Measurements from ENCODE around the gene PLD1. TPM values are rescaled to one million over a fixed set of nuclear protein-coding genes. Genes with fewer than 3 reads are reported as not detected.

PLD1 gene
- total and polyA plus RNA-seq, 2 of the 8 experiments (the other 6 are each of a cell fraction or from before 2014, with no cell fraction given): 1.2 to 2.6 TPM

GRCh38 chr3:171561596-171562323 lies 248.5 kb downstream of the PLD1 start:
- no peak overlapping the region for H2BK15ac ChIP-seq (ENCODE audit: low read length)
- no peak overlapping the region for H3K27ac ChIP-seq (ENCODE audit: low read depth, low read length)
- no peak overlapping the region for H2BK5ac ChIP-seq (ENCODE audit: low read depth, low read length)
- no peak overlapping the region for H4K5ac ChIP-seq (ENCODE audit: insufficient read length, low read depth, low read length)
- CTCF ChIA-PET (ENCODE audit: partially characterized antibody): interaction anchor here (1.0 kb wide), 1 partner anchor 108 kb away, joined by 4 read pairs; no protein-coding TSS in a partner anchor
- H2AK5ac ChIP-seq (ENCODE audit: low read depth, low read length): no peak overlapping the region
- WGBS, 2 experiments (ENCODE audit: extremely low coverage in 1 of 2, insufficient coverage in 1 of 2, insufficient read length in 1 of 2, insufficient replicate concordance in 2 of 2, low coverage in 1 of 2, low lambda C conversion rate in 2 of 2, missing lambda C conversion rate in 1 of 2): 93% methylated on average over 5 of the region's 5 CpGs; no CpG with 5 or more reads in 1 of the 2 experiments
- FAIRE-seq: no peak
- no peak overlapping the region for H3K4ac ChIP-seq (replicated peaks; ENCODE audit: insufficient read length, low read depth, low read length)
- H3K4me1 ChIP-seq (replicated peaks in 1 of 4; ENCODE audit: control insufficient read depth in 3 of 4, insufficient read depth in 4 of 4, low read length in 3 of 4): no peaks in the 10 kb centered on the region
- H4K8ac ChIP-seq (ENCODE audit: extremely low read depth, insufficient read depth, low read length): no peak overlapping the region
- no peak overlapping the region for H3K4me2 ChIP-seq (ENCODE audit: insufficient read depth in 1 of 2, low read depth in 2 of 2, low read length in 2 of 2)
- no peaks in the 10 kb centered on the region for H3K23me2 ChIP-seq (ENCODE audit: low read depth, low read length)
- no peaks in the 10 kb centered on the region for H4K20me1 ChIP-seq (replicated peaks in 1 of 2; ENCODE audit: control insufficient read depth in 1 of 2, insufficient read depth in 2 of 2, low read length in 2 of 2)
- H3K79me2 ChIP-seq (ENCODE audit: control insufficient read depth in 1 of 2, insufficient read depth in 2 of 2, low read length in 2 of 2): no peaks in the 10 kb centered on the region
- H4K91ac ChIP-seq (replicated peaks; ENCODE audit: insufficient read length, low read length): no peak overlapping the region
- no peaks in the 10 kb centered on the region for H3K27me3 ChIP-seq (replicated peaks in 1 of 4; ENCODE audit: control insufficient read depth in 3 of 4, extremely low read depth in 1 of 4, insufficient read depth in 3 of 4, low read length in 3 of 4)
- H3K18ac ChIP-seq (ENCODE audit: extremely low read depth, low read length): no peak overlapping the region
- no peaks in the 10 kb centered on the region for H3K79me1 ChIP-seq (ENCODE audit: low read depth, low read length)
- H3K23ac ChIP-seq (ENCODE audit: insufficient read length): no peak overlapping the region
- no peak overlapping the region for H2AFZ ChIP-seq (ENCODE audit: low read length)
- H3K14ac ChIP-seq (ENCODE audit: insufficient read length): no peak overlapping the region
- H2BK120ac ChIP-seq (replicated peaks; ENCODE audit: low read depth, low read length): no peak overlapping the region
- POLR2A ChIA-PET (ENCODE audit: partially characterized antibody): no interaction called here
- no peaks in the 10 kb centered on the region for H3K9me3 ChIP-seq (ENCODE audit: insufficient read depth in 2 of 2, low read depth in 1 of 2, low read length in 1 of 2)
- no peaks in the 10 kb centered on the region for H3K36me3 ChIP-seq (ENCODE audit: control insufficient read depth in 2 of 4, insufficient read depth in 4 of 4, low read length in 3 of 4)
- no peak overlapping the region for H2BK12ac ChIP-seq (ENCODE audit: low read depth, low read length)
- H2BK20ac ChIP-seq (ENCODE audit: low read length): no peak overlapping the region
- no peak overlapping the region for H3K9ac ChIP-seq (replicated peaks in 1 of 4; ENCODE audit: extremely low read depth in 1 of 4, low read depth in 3 of 4, low read length in 3 of 4)
- DNase-seq (ENCODE audit: low read depth in 1 of 2, low spot score in 2 of 2): no peak
- H3K4me3 ChIP-seq (ENCODE audit: extremely low read depth in 1 of 4, insufficient read depth in 2 of 4, low read depth in 3 of 4, low read length in 4 of 4): no peak overlapping the region
- no peak overlapping the region for H3K56ac ChIP-seq (replicated peaks; ENCODE audit: insufficient read length, low read depth, low read length)
- no peak for TF ChIP-seq RBBP5 (IDR thresholded peaks at IDR 0.05; ENCODE audit: borderline replicate concordance, low read depth, low read length)
- TF ChIP-seq YY1 (IDR thresholded peaks at IDR 0.05; ENCODE audit: low read depth, low read length): no peak
- no peak for TF ChIP-seq CHD2 (IDR thresholded peaks at IDR 0.05; ENCODE audit: low read length)
- TF ChIP-seq NRF1 (IDR thresholded peaks at IDR 0.05; ENCODE audit: low read depth, low read length): no peak
- no peak for TF ChIP-seq JUND (IDR thresholded peaks at IDR 0.05; ENCODE audit: low read length)
- no peak for TF ChIP-seq EGR1 (IDR thresholded peaks at IDR 0.05; ENCODE audit: borderline replicate concordance, low read depth, low read length)
- no peak for TF ChIP-seq SP1 (IDR thresholded peaks at IDR 0.05; ENCODE audit: low read depth, low read length)
- no peak for TF ChIP-seq RFX5 (IDR thresholded peaks at IDR 0.05; ENCODE audit: borderline replicate concordance, low read depth, low read length)
- no peak for TF ChIP-seq CHD1 (IDR thresholded peaks at IDR 0.05; ENCODE audit: low read depth, low read length)
- TF ChIP-seq BCL11A (IDR thresholded peaks at IDR 0.05; ENCODE audit: low read depth in 2 of 2, low read length in 2 of 2): no peak
- no peak for TF ChIP-seq SIX5 (IDR thresholded peaks at IDR 0.05; ENCODE audit: low read depth, low read length)

All from H1 (cell line).